IPS DF 6.9 (cell line): ENCODE results near the gene DEFB131B.

ENCODE experiments used
- DNase-seq: peaks from one replicate; pipeline ENCODE4 v3.0.0-alpha.2; 2013; ENCODE audit warnings: low read depth, low spot score
- H3K27ac ChIP-seq: one replicate; pipeline ENCODE4 v1.5.1; 2013; ENCODE audit warnings: low read length, control low read depth
- H3K27me3 ChIP-seq: 2 replicates; pipeline ENCODE4 v1.6.1; 2013; ENCODE audit warnings: mild to moderate bottlenecking, low read length; ENCODE audit not compliant: control insufficient read depth, insufficient read depth
- H3K36me3 ChIP-seq: 2 replicates; pipeline ENCODE4 v1.6.1; 2013; ENCODE audit warnings: low read length; ENCODE audit not compliant: control insufficient read depth, insufficient read depth
- H3K4me1 ChIP-seq: 2 replicates; pipeline ENCODE4 v1.6.1; 2013; ENCODE audit warnings: low read length; ENCODE audit not compliant: control insufficient read depth, insufficient read depth
- H3K4me3 ChIP-seq: 2 replicates; pipeline ENCODE4 v1.5.1; 2013; ENCODE audit warnings: mild to moderate bottlenecking, low read length
- H3K9me3 ChIP-seq: 2 replicates; pipeline ENCODE4 v1.6.1; 2013; ENCODE audit warnings: low read length, inconsistent platforms; ENCODE audit not compliant: control insufficient read depth, insufficient read depth
- WGBS: extraction: QIAGEN DNeasy Blood & Tissue Kit; methylation state at CpG from one replicate; pipeline ENCODE4 v1.1.7; 2013; ENCODE audit warnings: mixed read lengths, missing lambda C conversion rate; ENCODE audit not compliant: insufficient read length, insufficient coverage; 5-methylcytosine and 5-hydroxymethylcytosine counted together

DEFB131B gene

DNA sequence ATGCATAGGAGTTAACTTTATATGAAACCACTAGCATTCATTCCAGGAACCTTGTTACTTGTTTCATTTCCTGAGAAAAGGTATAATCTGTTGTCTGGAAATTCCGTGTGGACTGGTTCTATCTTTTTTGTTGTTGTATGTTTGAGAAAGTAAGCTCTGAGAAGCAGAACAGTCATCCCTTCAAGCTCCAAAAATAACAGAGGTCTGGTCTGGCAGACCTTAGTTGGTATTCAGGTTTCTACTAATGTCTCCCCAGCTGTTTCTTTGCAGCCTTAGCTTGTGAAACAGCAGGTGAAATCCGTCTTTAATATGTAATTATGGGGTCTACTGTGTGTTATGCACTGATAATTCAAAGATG is 53.0 kb downstream of the DEFB131B start:
- peaks cover 1% of the 10 kb centered on the region; the same call in 1 of the 2 replicates for H3K4me1 ChIP-seq
- DNase-seq: no peak
- H3K36me3 ChIP-seq: no peaks in the 10 kb centered on the region
- H3K4me3 ChIP-seq: no peak overlapping the region
- H3K9me3 ChIP-seq: no peaks in the 10 kb centered on the region
- no peak overlapping the region for H3K27ac ChIP-seq
- H3K27me3 ChIP-seq: no peaks in the 10 kb centered on the region
- no CpG with 5 or more reads among the region's 2 CpGs for WGBS

DNA sequence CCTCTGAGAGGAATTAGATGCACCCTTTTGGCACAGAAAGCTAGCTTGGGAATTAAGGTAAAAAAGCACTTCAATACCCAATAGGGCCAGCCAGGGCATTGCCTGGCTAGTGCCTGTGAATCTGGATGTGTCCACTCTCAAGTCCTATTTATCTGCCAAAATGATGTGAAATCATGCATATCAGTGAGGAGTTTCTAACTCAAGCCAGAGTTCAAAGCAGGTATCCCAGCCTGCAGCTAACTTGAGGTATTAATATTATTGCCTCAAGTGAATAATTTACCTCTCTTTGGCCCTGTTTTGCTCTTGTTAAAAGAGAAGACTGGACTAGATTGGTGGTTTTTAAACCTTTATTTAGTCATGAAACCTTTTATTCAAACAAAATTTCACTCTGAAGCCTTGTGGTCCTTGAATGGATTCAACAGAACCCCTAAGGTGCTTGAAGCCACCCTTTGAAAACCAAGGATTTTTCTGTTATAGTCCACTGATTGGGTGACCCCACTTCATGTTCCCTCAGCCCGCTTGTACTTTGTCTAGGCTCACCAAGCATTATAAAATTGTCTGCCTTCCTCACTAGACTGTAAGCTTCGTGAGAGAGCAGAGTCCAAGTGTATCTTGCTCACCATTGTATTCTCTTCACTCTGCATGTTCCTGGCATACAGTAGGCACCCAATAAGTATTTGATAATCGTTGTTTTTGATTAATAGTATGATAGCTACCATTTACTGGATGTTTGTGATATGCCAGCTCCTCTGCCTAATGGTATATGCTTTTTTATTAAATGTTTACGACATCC is 55.1 kb downstream of the DEFB131B start:
- DNase-seq: no peak
- no CpG with 5 or more reads among the region's 4 CpGs for WGBS
- Histone ChIP-seq H3K27me3 (no peaks in the 10 kb centered on the region), H3K27ac (no peak overlapping the region), H3K4me1 (peaks cover 1% of the 10 kb centered on the region; the same call in 1 of the 2 replicates), H3K36me3 (no peaks in the 10 kb centered on the region), H3K4me3 (no peak overlapping the region), H3K9me3 (no peaks in the 10 kb centered on the region)
